ENCODE data around the gene WFIKKN2. TPM values are rescaled to one million over a fixed set of nuclear protein-coding genes. Genes with fewer than 3 reads are reported as not detected.
A peak's percentile ranks its signal among the peaks of the same experiment; 100 is the strongest.

WFIKKN2 gene
- total and polyA plus RNA-seq, 2 of the 13 experiments (the other 11 are each of a cell fraction or from before 2014, with no cell fraction given), result not detected

DNA sequence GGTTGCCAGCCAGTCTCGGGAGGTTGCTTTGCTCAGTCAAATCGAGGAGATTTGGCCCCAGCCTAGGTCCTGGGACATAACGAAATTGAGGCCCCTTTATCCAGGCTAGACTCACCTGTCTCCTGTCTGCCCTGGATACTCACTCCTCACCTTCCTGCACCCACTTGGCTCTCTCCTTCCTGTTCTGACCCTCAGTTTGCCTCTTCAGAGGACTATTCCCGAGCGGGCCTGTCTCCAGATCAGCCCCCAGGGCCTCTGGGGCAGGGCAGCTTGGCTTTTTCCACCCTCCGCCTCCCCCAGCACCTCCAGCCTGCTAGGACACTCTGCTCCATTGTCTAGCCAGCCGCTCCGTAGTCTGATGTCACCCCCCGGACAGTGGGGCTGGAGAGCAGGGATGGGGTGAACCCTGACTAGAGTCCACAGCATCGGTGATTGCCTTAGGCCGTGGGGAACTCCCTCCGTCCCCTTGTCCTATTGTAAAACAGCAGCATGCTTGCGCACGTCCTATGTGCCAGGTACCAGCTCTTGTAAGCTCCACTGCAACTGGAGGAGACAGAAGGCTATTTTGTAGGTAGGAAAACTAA lies 8.8 kb downstream of the WFIKKN2 start (continued):
- no peak for TF ChIP-seq NRL (CRISPR knock-in tag; IDR thresholded peaks at IDR 0.05; ENCODE audit: borderline replicate concordance)
- no peak for TF ChIP-seq ELF4 (CRISPR knock-in tag; IDR thresholded peaks at IDR 0.05; ENCODE audit: borderline replicate concordance)
- TF ChIP-seq SNAPC2 (CRISPR knock-in tag; IDR thresholded peaks at IDR 0.05), result no peak
- TF ChIP-seq CENPT (CRISPR knock-in tag; IDR thresholded peaks at IDR 0.05; ENCODE audit: low read depth), result no peak
- TF ChIP-seq ZNF264 (CRISPR knock-in tag; IDR thresholded peaks at IDR 0.05), result 0 out of 2 replicates have a peak, but pooled peaks have one; percentile 62
- no peak for TF ChIP-seq PHB2 (IDR thresholded peaks at IDR 0.05; ENCODE audit: partially characterized antibody)
- TF ChIP-seq BRCA1 (CRISPR knock-in tag; IDR thresholded peaks at IDR 0.05), result no peak
- TF ChIP-seq ZNF576 (CRISPR knock-in tag; IDR thresholded peaks at IDR 0.05), result no peak
- peak; percentile 95; the same call in 1 of the 2 replicates for TF ChIP-seq ZNF292 (CRISPR knock-in tag; IDR thresholded peaks at IDR 0.05; ENCODE audit: borderline replicate concordance, low read depth)
- peak; percentile 82 for TF ChIP-seq ZFX (CRISPR knock-in tag; IDR thresholded peaks at IDR 0.05; ENCODE audit: low read depth)
- TF ChIP-seq SMARCE1 (IDR thresholded peaks at IDR 0.05; ENCODE audit: borderline replicate concordance), result no peak
- TF ChIP-seq ARNT (IDR thresholded peaks at IDR 0.05), result no peak
- no peak for TF ChIP-seq FOXP1 (IDR thresholded peaks at IDR 0.05)
- peak; percentile 51; the same call in 1 of the 2 replicates for TF ChIP-seq FOXP1 (CRISPR knock-in tag; IDR thresholded peaks at IDR 0.05)
- TF ChIP-seq ZFP36L2 (CRISPR knock-in tag; IDR thresholded peaks at IDR 0.05), result no peak
- 0 out of 2 replicates have a peak, but pooled peaks have one; percentile 10 for TF ChIP-seq FIP1L1 (IDR thresholded peaks at IDR 0.05; ENCODE audit: borderline replicate concordance, insufficient read depth, low read depth, low read length)
- TF ChIP-seq NCOA2 (CRISPR knock-in tag; IDR thresholded peaks at IDR 0.05), result 0 out of 2 replicates have a peak, but pooled peaks have one; percentile 27
- no peak for TF ChIP-seq ZNF614 (CRISPR knock-in tag; IDR thresholded peaks at IDR 0.05; ENCODE audit: borderline replicate concordance)
- no peak; the same call in 1 of the 2 replicates for TF ChIP-seq ZNF335 (CRISPR knock-in tag; IDR thresholded peaks at IDR 0.05)
- TF ChIP-seq ZNF282 (IDR thresholded peaks at IDR 0.05; ENCODE audit: partially characterized antibody), result no peak
- peak; percentile 83 for TF ChIP-seq POGZ (CRISPR knock-in tag; IDR thresholded peaks at IDR 0.05)
- no peak for TF ChIP-seq RELA (CRISPR knock-in tag; IDR thresholded peaks at IDR 0.05)
- TF ChIP-seq, protein P1, sequence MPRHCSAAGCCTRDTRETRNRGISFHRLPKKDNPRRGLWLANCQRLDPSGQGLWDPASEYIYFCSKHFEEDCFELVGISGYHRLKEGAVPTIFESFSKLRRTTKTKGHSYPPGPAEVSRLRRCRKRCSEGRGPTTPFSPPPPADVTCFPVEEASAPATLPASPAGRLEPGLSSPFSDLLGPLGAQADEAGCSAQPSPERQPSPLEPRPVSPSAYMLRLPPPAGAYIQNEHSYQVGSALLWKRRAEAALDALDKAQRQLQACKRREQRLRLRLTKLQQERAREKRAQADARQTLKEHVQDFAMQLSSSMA (CRISPR knock-in tag; IDR thresholded peaks at IDR 0.05), result no peak
- peak; percentile 16; the same call in 1 of the 2 replicates for TF ChIP-seq NFKB2 (CRISPR knock-in tag; IDR thresholded peaks at IDR 0.05; ENCODE audit: borderline replicate concordance)
- TF ChIP-seq, protein P2, sequence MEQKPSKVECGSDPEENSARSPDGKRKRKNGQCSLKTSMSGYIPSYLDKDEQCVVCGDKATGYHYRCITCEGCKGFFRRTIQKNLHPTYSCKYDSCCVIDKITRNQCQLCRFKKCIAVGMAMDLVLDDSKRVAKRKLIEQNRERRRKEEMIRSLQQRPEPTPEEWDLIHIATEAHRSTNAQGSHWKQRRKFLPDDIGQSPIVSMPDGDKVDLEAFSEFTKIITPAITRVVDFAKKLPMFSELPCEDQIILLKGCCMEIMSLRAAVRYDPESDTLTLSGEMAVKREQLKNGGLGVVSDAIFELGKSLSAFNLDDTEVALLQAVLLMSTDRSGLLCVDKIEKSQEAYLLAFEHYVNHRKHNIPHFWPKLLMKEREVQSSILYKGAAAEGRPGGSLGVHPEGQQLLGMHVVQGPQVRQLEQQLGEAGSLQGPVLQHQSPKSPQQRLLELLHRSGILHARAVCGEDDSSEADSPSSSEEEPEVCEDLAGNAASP (CRISPR knock-in tag; IDR thresholded peaks at IDR 0.05; ENCODE audit: borderline replicate concordance), result peak; percentile 67; the same call in 1 of the 2 replicates
- peak; percentile 28 for TF ChIP-seq SOX13 (IDR thresholded peaks at IDR 0.05)
- TF ChIP-seq SOX13 (CRISPR knock-in tag; conservative IDR thresholded peaks at IDR 0.05 in 1 of 2, IDR thresholded peaks at IDR 0.05 in 1 of 2), result peak in 1 of 2 experiments; percentile 79; a peak in 2 of 4 replicates
- TF ChIP-seq SOX6 (IDR thresholded peaks at IDR 0.05), result no peak
- peak; percentile 95 for TF ChIP-seq SOX6 (CRISPR knock-in tag; IDR thresholded peaks at IDR 0.05)
- TF ChIP-seq, protein P3, sequence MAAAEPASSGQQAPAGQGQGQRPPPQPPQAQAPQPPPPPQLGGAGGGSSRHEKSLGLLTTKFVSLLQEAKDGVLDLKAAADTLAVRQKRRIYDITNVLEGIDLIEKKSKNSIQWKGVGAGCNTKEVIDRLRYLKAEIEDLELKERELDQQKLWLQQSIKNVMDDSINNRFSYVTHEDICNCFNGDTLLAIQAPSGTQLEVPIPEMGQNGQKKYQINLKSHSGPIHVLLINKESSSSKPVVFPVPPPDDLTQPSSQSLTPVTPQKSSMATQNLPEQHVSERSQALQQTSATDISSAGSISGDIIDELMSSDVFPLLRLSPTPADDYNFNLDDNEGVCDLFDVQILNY (CRISPR knock-in tag; conservative IDR thresholded peaks at IDR 0.05), result no peak
